Measurements from ENCODE around the gene TNNC1. TPM values are rescaled to one million over a fixed set of nuclear protein-coding genes. Genes with fewer than 3 reads are reported as not detected.

Gene TNNC1
- total RNA-seq, 1 donor from 2014 or later = 4.0 TPM

DNA sequence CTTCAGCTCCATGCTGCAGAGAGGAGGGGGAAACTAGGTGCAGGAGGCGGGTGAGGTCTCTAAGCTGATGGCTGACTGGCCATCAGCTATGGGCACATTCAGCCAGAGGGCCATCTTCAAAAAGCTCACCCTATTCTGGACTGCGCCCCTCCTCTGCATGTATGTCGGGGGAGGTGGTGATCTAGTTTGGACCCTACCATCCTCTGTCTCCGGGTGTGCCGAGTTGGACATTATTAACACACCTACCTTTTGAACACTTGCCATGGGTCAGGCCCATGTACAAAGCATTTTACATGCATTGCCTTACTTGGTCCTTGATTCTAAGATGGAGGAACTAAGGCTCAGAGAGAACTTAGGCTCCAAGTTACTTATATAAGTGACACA is 3.0 kb upstream of the TNNC1 start:
- peak overlapping the region; percentile 94 for H3K27ac Mint-ChIP-seq
- no peaks in the 10 kb centered on the region for H3K27me3 Mint-ChIP-seq (ENCODE audit: low read depth)
- H3K36me3 Mint-ChIP-seq = peaks cover 20% of the 10 kb centered on the region
- TF ChIP-seq, protein P1, sequence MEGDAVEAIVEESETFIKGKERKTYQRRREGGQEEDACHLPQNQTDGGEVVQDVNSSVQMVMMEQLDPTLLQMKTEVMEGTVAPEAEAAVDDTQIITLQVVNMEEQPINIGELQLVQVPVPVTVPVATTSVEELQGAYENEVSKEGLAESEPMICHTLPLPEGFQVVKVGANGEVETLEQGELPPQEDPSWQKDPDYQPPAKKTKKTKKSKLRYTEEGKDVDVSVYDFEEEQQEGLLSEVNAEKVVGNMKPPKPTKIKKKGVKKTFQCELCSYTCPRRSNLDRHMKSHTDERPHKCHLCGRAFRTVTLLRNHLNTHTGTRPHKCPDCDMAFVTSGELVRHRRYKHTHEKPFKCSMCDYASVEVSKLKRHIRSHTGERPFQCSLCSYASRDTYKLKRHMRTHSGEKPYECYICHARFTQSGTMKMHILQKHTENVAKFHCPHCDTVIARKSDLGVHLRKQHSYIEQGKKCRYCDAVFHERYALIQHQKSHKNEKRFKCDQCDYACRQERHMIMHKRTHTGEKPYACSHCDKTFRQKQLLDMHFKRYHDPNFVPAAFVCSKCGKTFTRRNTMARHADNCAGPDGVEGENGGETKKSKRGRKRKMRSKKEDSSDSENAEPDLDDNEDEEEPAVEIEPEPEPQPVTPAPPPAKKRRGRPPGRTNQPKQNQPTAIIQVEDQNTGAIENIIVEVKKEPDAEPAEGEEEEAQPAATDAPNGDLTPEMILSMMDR (IDR thresholded peaks at IDR 0.05; ENCODE audit: unreplicated experiment) = no peak
- no peak for DNase-seq (ENCODE audit: low spot score in 2 of 2, unreplicated experiment in 2 of 2)
- H3K4me3 Mint-ChIP-seq = peak overlapping the region; percentile 92
- H3K9me3 Mint-ChIP-seq = no peaks in the 10 kb centered on the region
- H3K4me1 Mint-ChIP-seq = peaks cover 40% of the 10 kb centered on the region

DNA sequence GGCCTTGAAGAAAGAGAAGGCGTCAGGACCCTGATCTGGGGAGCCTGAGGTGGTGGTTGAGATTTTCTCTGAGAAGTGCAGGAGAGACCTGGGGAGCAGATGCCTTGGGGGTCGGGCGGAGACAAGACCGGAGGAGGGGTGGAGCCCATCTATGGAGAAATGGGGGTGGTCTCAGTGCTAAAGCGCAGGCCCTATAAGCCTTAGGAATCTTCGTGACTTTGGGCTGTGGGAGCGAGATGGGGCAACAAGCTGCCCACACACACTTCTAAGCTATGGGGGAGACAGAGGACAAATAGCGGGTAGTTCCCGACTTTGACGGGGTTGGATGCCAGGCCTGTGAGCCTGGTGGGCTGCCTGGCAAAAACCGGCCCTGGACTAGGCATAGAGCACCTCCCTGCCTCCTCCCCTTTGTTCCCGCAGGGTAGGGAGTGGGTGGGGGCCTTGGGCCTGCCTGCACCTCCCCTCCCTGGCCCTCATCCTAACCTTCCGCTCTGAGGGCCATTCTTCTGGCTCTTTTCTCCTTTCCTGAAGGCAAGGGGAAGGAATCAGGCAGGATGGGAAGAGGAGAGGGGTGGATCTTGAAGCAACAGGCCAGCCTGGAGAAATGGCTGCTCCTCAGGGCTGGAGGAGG is 2.4 kb upstream of the TNNC1 start:
- Mint-ChIP-seq H3K4me1 (peaks cover 40% of the 10 kb centered on the region), H3K27me3 (ENCODE audit: low read depth) (no peaks in the 10 kb centered on the region), H3K9me3 (no peaks in the 10 kb centered on the region), H3K4me3 (peak overlapping the region; percentile 92), H3K36me3 (peaks cover 20% of the 10 kb centered on the region), H3K27ac (peak overlapping the region; percentile 94)
- TF ChIP-seq, protein P1 (IDR thresholded peaks at IDR 0.05; ENCODE audit: unreplicated experiment) = no peak
- DNase-seq (ENCODE audit: low spot score in 2 of 2, unreplicated experiment in 2 of 2) = no peak

DNA sequence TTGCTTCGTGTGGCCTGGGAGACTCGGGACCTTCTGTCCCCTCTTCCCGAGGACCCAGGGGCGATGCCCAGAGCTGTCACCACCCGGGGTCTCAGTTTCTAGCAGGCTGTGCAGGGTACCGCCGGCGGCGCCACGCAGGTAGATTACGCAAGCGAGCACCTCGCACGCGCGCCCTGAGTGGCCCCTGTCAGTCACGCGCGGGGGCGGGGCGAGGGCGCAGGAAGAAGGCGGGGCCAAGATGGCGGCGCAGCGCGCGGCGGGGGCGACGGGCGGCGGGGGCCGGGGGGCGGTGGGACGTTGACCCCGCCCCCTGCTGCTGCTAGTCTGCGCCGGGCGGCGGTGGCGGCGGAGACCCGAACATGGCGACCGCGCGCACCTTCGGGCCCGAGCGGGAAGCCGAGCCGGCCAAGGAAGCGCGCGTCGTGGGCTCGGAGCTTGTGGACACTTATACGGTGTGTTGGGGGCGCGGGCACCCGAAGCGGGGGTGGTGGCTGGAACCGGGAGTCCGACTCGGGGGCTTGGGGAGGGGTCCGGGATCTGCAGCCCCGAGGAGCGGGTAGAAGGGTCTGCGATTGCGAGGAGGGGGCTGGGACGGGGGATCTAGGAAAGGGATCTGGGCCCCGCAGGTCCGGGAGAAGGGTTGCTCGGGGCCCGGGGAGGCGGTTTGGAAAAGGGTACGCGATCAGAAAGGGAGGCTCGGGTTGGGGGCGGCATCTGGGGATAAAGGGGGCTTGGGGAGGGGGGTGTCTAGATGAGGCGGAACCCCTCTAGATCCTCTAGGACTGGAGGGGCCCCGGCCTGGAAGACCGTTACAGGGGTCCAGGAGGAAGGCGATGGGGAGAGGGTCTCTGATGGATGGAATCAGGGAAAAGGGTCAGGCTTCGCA is 1.7 kb upstream of the TNNC1 start, which contains the start of gene NISCH:
Gene NISCH, plus strand, starts transcription at position 322 of the 886 bp plus-strand sequence. Its CDS starts 38 bp downstream, at position 360.
- peak within 1 kb of the TSS; percentile 94 for H3K27ac Mint-ChIP-seq
- peaks cover 43% of the 10 kb centered on the region for H3K4me1 Mint-ChIP-seq
- peak; percentile 87 to 90 for DNase-seq (ENCODE audit: low spot score in 2 of 2, unreplicated experiment in 2 of 2)
- no peaks in the 10 kb centered on the region for H3K9me3 Mint-ChIP-seq
- peaks cover 17% of the 10 kb centered on the region for H3K36me3 Mint-ChIP-seq
- H3K27me3 Mint-ChIP-seq (ENCODE audit: low read depth) = no peaks in the 10 kb centered on the region
- peak within 1 kb of the TSS; percentile 92 for H3K4me3 Mint-ChIP-seq
- TF ChIP-seq, protein P1 (IDR thresholded peaks at IDR 0.05; ENCODE audit: unreplicated experiment) = no peak

DNA sequence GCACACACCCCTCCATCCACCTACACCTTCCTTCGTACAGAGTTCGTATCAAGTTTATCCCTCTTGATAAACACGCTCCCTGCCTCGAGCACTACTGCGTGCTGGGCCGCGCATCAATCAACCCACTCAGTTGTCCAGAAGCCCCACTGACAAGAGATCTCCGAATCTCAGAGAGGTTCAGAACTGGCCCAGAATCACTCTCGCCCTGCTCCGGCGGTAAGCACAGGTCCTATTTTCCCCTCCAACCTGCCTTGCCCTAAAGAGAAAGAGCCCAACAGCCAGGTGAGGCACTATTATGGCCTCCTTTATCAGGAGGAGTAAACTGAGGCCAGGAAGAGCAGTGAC is 1.1 kb upstream of the TNNC1 start:
- Mint-ChIP-seq H3K4me1 (peaks cover 49% of the 10 kb centered on the region), H3K4me3 (peak overlapping the region; percentile 92), H3K27me3 (ENCODE audit: low read depth) (no peaks in the 10 kb centered on the region), H3K36me3 (peaks cover 15% of the 10 kb centered on the region), H3K9me3 (no peaks in the 10 kb centered on the region), H3K27ac (peak overlapping the region; percentile 89)
- no peak for DNase-seq (ENCODE audit: low spot score in 2 of 2, unreplicated experiment in 2 of 2)
- TF ChIP-seq, protein P1 (IDR thresholded peaks at IDR 0.05; ENCODE audit: unreplicated experiment) = no peak

DNA sequence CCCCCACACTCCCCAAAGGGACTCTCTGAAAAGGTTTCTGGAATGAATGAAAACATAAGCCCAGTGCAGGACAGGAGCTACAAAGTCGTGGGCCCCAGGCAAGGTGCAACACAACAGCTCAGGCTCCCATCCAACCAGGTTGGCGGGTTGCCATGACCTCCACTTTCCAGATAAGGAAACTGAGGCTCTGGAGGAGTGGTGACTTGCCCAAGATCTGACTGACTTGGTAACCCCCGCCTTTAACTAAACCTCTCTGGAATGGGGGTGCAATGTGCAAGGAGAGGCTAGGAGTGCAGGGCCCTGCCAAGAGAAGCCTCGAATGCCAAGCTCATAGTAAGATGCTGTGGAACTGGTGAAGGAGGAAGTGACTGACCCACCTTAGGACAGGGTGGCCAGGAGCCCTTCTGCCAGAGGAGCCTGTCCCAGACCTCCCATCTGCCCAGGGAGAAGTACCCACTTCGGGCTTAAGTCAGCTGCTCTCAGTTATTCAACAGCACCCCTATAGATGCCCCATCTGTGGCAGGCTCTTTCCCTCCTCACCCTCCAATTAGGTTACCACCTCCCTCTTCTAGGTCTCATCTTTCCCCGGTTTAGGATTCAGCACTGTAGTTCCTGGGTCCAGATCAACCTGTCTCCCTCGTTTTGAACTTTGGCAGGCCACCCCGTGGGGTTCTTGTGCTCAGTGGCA is 553 bp upstream of the TNNC1 start:
- H3K27ac Mint-ChIP-seq = peak overlapping the region; percentile 89

More for the DNA sequence above, 553 bp upstream of the TNNC1 start:
- Mint-ChIP-seq H3K27me3 (ENCODE audit: low read depth) (no peaks in the 10 kb centered on the region), H3K4me1 (peaks cover 52% of the 10 kb centered on the region), H3K9me3 (no peaks in the 10 kb centered on the region), H3K36me3 (peaks cover 15% of the 10 kb centered on the region), H3K4me3 (peak overlapping the region; percentile 92)
- TF ChIP-seq, protein P1 (IDR thresholded peaks at IDR 0.05; ENCODE audit: unreplicated experiment) = no peak
- DNase-seq (ENCODE audit: low spot score in 2 of 2, unreplicated experiment in 2 of 2) = no peak
